GM19043 (cell line): ENCODE results near the gene RAB38.

ENCODE experiments used
- ATAC-seq: cut with Tn5 transposase; IDR thresholded peaks from one replicate; pipeline ENCODE4 v1.9.1; 2021; ENCODE audit warnings: low read depth; ENCODE audit not compliant: unreplicated experiment

The RAB38 gene

GRCh38 chr11:88174709-88175568 lies at the start of gene RAB38:
Gene RAB38, minus strand, starts transcription at chr11:88175443. Its CDS starts 59 bp downstream, at chr11:88175384.
- ATAC-seq, result peak; percentile 40

- ATAC-seq, result no peak
These were observed 38.2 kb upstream of the RAB38 start for GRCh38 chr11:88213406-88213805.

- ATAC-seq, result no peak
These were observed 37.1 kb upstream of the RAB38 start for GRCh38 chr11:88212300-88212699.

- no peak for ATAC-seq
These were observed 33.5 kb upstream of the RAB38 start for GRCh38 chr11:88208745-88209144.

- ATAC-seq, result no peak
These were observed 31.5 kb upstream of the RAB38 start for GRCh38 chr11:88206751-88207150.

GRCh38 chr11:88204353-88204752 lies 29.1 kb upstream of the RAB38 start:
- no peak for ATAC-seq

GRCh38 chr11:88203604-88204003 lies 28.4 kb upstream of the RAB38 start:
- ATAC-seq, result no peak

GRCh38 chr11:88202498-88202897 lies 27.3 kb upstream of the RAB38 start:
- ATAC-seq, result no peak

GRCh38 chr11:88196393-88196792 lies 21.1 kb upstream of the RAB38 start:
- ATAC-seq, result no peak

- no peak for ATAC-seq
These were observed 20.7 kb upstream of the RAB38 start for GRCh38 chr11:88195908-88196307.

- ATAC-seq, result no peak
These were observed 19.7 kb upstream of the RAB38 start for GRCh38 chr11:88194990-88195389.

GRCh38 chr11:88193278-88193677 lies 18.0 kb upstream of the RAB38 start:
- no peak for ATAC-seq

GRCh38 chr11:88188932-88189253 lies 13.7 kb upstream of the RAB38 start:
- no peak for ATAC-seq

GRCh38 chr11:88188251-88188931 lies 13.1 kb upstream of the RAB38 start:
- no peak for ATAC-seq

GRCh38 chr11:88183233-88183632 lies 8.0 kb upstream of the RAB38 start:
- no peak for ATAC-seq

- ATAC-seq, result no peak
These were observed 6.5 kb upstream of the RAB38 start for GRCh38 chr11:88181776-88182175.

GRCh38 chr11:88179971-88180629 lies 4.9 kb upstream of the RAB38 start:
- no peak for ATAC-seq

GRCh38 chr11:88179141-88179540 lies 3.9 kb upstream of the RAB38 start:
- ATAC-seq, result peak; percentile 62

GRCh38 chr11:88178191-88178590 lies 2.9 kb upstream of the RAB38 start:
- ATAC-seq, result no peak

GRCh38 chr11:88175569-88176075 lies 379 bp upstream of the RAB38 start:
- peak; percentile 25 for ATAC-seq

- no peak for ATAC-seq
These were observed 1.3 kb downstream of the RAB38 start for GRCh38 chr11:88173956-88174355.
